H1 (cell line): ENCODE measurements around the gene IKZF2. TPM values are rescaled to one million over a fixed set of nuclear protein-coding genes. Genes with fewer than 3 reads are reported as not detected.

ENCODE experiments used
- CTCF ChIA-PET: fragments of 300-600 bp; sonication (Branson Sonifier 250); formaldehyde crosslinking; loops from one replicate; lab custom pipeline; 2021; ENCODE audit not compliant: partially characterized antibody; lab: Charles Lee
- POLR2A ChIA-PET: fragments of 300-600 bp; sonication (Branson Sonifier 250); formaldehyde crosslinking; loops from one replicate; lab custom pipeline; 2021; ENCODE audit warnings: inconsistent platforms; ENCODE audit not compliant: partially characterized antibody; lab: Charles Lee
- DNase-seq, 2 experiments: peaks; one replicate each; pipeline versions ENCODE4 v3.0.0 to v3.0.0-alpha.2; 2010 to 2022; ENCODE audit warnings: low spot score in 2 of 2, low read depth in 1 of 2, mixed read lengths in 1 of 2
- FAIRE-seq: peaks from 2 replicates; lab custom pipeline; 2011; peaks lifted over from hg19 to GRCh38; lab: Jason Lieb, UNC
- H2AFZ ChIP-seq: 2 replicates; pipeline ENCODE4 v1.8.1; 2012; ENCODE audit warnings: low read length, inconsistent platforms
- H2AK5ac ChIP-seq: 2 replicates; pipeline ENCODE4 v1.6.1; 2013; ENCODE audit warnings: low read depth, low read length
- H2BK120ac ChIP-seq: replicated peaks from 2 replicates; pipeline ENCODE3; 2013; ENCODE audit warnings: low read depth, low read length, inconsistent platforms
- H2BK12ac ChIP-seq: 2 replicates; pipeline ENCODE4 v1.6.1; 2013; ENCODE audit warnings: low read depth, low read length
- H2BK15ac ChIP-seq: 2 replicates; pipeline ENCODE4 v1.6.1; 2013; ENCODE audit warnings: low read length
- H2BK20ac ChIP-seq: 2 replicates; pipeline ENCODE4 v1.6.1; 2013; ENCODE audit warnings: low read length
- H2BK5ac ChIP-seq: 2 replicates; pipeline ENCODE4 v1.6.1; 2013; ENCODE audit warnings: low read depth, low read length
- H3K14ac ChIP-seq: 2 replicates; pipeline ENCODE4 v1.6.1; 2013; ENCODE audit warnings: inconsistent platforms; ENCODE audit not compliant: insufficient read length
- H3K18ac ChIP-seq: 2 replicates; pipeline ENCODE4 v1.6.1; 2013; ENCODE audit warnings: low read length; ENCODE audit errors: extremely low read depth
- H3K23ac ChIP-seq: 2 replicates; pipeline ENCODE4 v1.6.1; 2013; ENCODE audit warnings: inconsistent platforms; ENCODE audit not compliant: insufficient read length
- H3K23me2 ChIP-seq: 2 replicates; pipeline ENCODE4 v1.6.1; 2013; ENCODE audit warnings: low read depth, low read length
- H3K27ac ChIP-seq: 2 replicates; pipeline ENCODE4 v1.6.1; 2011; ENCODE audit warnings: low read depth, low read length, inconsistent platforms
- H3K27me3 ChIP-seq, 4 experiments: replicated peaks in 1 of 4; 1 replicate in 1 of 4; 2 replicates in 3 of 4; pipeline versions ENCODE4 v1.6.1 to v1.8.1; 2011 to 2013; ENCODE audit warnings: low read length in 3 of 4, mild to moderate bottlenecking in 3 of 4, inconsistent platforms in 2 of 4, mixed read lengths in 2 of 4, moderate library complexity in 1 of 4; ENCODE audit not compliant: control insufficient read depth in 3 of 4, insufficient read depth in 3 of 4; ENCODE audit errors: extremely low read depth in 1 of 4
- H3K36me3 ChIP-seq, 4 experiments: 2 replicates each; pipeline versions ENCODE4 v1.6.1 to v1.8.1; 2011 to 2013; ENCODE audit warnings: mild to moderate bottlenecking in 4 of 4, low read length in 3 of 4, moderate library complexity in 2 of 4, control low read depth in 1 of 4, inconsistent platforms in 1 of 4; ENCODE audit not compliant: insufficient read depth in 4 of 4, control insufficient read depth in 2 of 4
- H3K4ac ChIP-seq: replicated peaks from 2 replicates; pipeline ENCODE3; 2013; ENCODE audit warnings: low read length, low read depth, mixed read lengths, inconsistent platforms; ENCODE audit not compliant: insufficient read length
- H3K4me1 ChIP-seq, 4 experiments: replicated peaks in 1 of 4; 1 replicate in 1 of 4; 2 replicates in 3 of 4; pipeline versions ENCODE4 v1.6.1 to v1.8.1; 2011 to 2013; ENCODE audit warnings: low read length in 3 of 4, inconsistent platforms in 2 of 4, mixed read lengths in 1 of 4; ENCODE audit not compliant: insufficient read depth in 4 of 4, control insufficient read depth in 3 of 4
- H3K4me2 ChIP-seq, 2 experiments: 2 replicates each; pipeline versions ENCODE4 v1.6.1 to v1.8.1; 2011 to 2013; ENCODE audit warnings: low read depth in 2 of 2, low read length in 2 of 2, control low read depth in 1 of 2, inconsistent platforms in 1 of 2, mild to moderate bottlenecking in 1 of 2; ENCODE audit not compliant: insufficient read depth in 1 of 2
- H3K4me3 ChIP-seq, 4 experiments: fragments of 200-600, 300-600 bp in 1 of 4; sonication (generic), shearing (Covaris generic), sonication (Bioruptor Twin) in 1 of 4; 2 replicates each; pipeline versions ENCODE4 v1.5.1 to v1.8.1; 2011 to 2016; ENCODE audit warnings: low read length in 4 of 4, low read depth in 3 of 4, control low read depth in 2 of 4, inconsistent platforms in 2 of 4, mild to moderate bottlenecking in 2 of 4, mixed read lengths in 1 of 4, moderate library complexity in 1 of 4; ENCODE audit not compliant: insufficient read depth in 2 of 4; ENCODE audit errors: extremely low read depth in 1 of 4
- H3K56ac ChIP-seq: replicated peaks from 2 replicates; pipeline ENCODE3; 2013; ENCODE audit warnings: low read depth, mild to moderate bottlenecking, mixed read lengths, low read length, inconsistent platforms; ENCODE audit not compliant: insufficient read length
- H3K79me1 ChIP-seq: 2 replicates; pipeline ENCODE4 v1.6.1; 2013; ENCODE audit warnings: low read depth, low read length, control low read depth
- H3K79me2 ChIP-seq, 2 experiments: 2 replicates each; pipeline versions ENCODE4 v1.6.1 to v1.8.1; 2012 to 2013; ENCODE audit warnings: low read length in 2 of 2, mild to moderate bottlenecking in 2 of 2, inconsistent platforms in 1 of 2; ENCODE audit not compliant: insufficient read depth in 2 of 2, control insufficient read depth in 1 of 2
- H3K9ac ChIP-seq, 4 experiments: replicated peaks in 1 of 4; 1 replicate in 1 of 4; 2 replicates in 3 of 4; pipeline versions ENCODE4 v1.6.1 to v1.8.1; 2011 to 2013; ENCODE audit warnings: low read depth in 3 of 4, low read length in 3 of 4, control low read depth in 2 of 4, mild to moderate bottlenecking in 2 of 4, moderate library complexity in 2 of 4, inconsistent platforms in 1 of 4; ENCODE audit errors: extremely low read depth in 1 of 4
- H3K9me3 ChIP-seq, 2 experiments: 2 replicates each; pipeline versions ENCODE4 v1.6.1 to v1.8.1; 2012 to 2013; ENCODE audit warnings: mild to moderate bottlenecking in 2 of 2, moderate library complexity in 2 of 2, control low read depth in 1 of 2, inconsistent platforms in 1 of 2, low read depth in 1 of 2, low read length in 1 of 2, mixed read lengths in 1 of 2; ENCODE audit not compliant: insufficient read depth in 2 of 2
- H4K20me1 ChIP-seq, 2 experiments: replicated peaks in 1 of 2; 2 replicates each; pipeline versions ENCODE3 to v1.8.1; 2011 to 2013; ENCODE audit warnings: inconsistent platforms in 2 of 2, low read length in 2 of 2, mild to moderate bottlenecking in 1 of 2; ENCODE audit not compliant: insufficient read depth in 2 of 2, control insufficient read depth in 1 of 2
- H4K5ac ChIP-seq: 2 replicates; pipeline ENCODE4 v1.6.1; 2013; ENCODE audit warnings: low read length, low read depth, mixed read lengths, inconsistent platforms; ENCODE audit not compliant: insufficient read length
- H4K8ac ChIP-seq: 2 replicates; pipeline ENCODE4 v1.8.0; 2013; ENCODE audit warnings: mild to moderate bottlenecking, moderate library complexity, low read length, inconsistent platforms; ENCODE audit not compliant: insufficient read depth; ENCODE audit errors: extremely low read depth
- H4K91ac ChIP-seq: replicated peaks from 2 replicates; pipeline ENCODE3; 2013; ENCODE audit warnings: low read length, mixed read lengths, inconsistent platforms; ENCODE audit not compliant: insufficient read length
- BCL11A ChIP-seq, 2 experiments: IDR thresholded peaks; one replicate each; pipeline ENCODE4 v1.6.1; 2011; ENCODE audit warnings: low read depth in 2 of 2, low read length in 2 of 2, mild to moderate bottlenecking in 2 of 2
- CHD1 ChIP-seq: IDR thresholded peaks from 2 replicates; pipeline ENCODE4 v1.6.1; 2012; ENCODE audit warnings: low read depth, low read length, improper control_type of control experiment
- GABPA ChIP-seq: IDR thresholded peaks from 2 replicates; pipeline ENCODE4 v1.6.1; 2011; ENCODE audit warnings: mild to moderate bottlenecking, low read length, moderate library complexity, borderline replicate concordance; ENCODE audit not compliant: insufficient read depth
- GTF2F1 ChIP-seq: IDR thresholded peaks from 2 replicates; pipeline ENCODE4 v1.6.1; 2012; ENCODE audit warnings: low read depth, low read length, improper control_type of control experiment, borderline replicate concordance
- KDM1A ChIP-seq: fragments of 200-600, 300-600 bp; sonication (generic); IDR thresholded peaks from 2 replicates; pipeline ENCODE4 v1.7.1; 2016; ENCODE audit warnings: mild to moderate bottlenecking, low read length, borderline replicate concordance
- RXRA ChIP-seq: IDR thresholded peaks from 2 replicates; pipeline ENCODE4 v1.6.1; 2011; ENCODE audit warnings: low read depth, mild to moderate bottlenecking, low read length, moderate library complexity; ENCODE audit not compliant: insufficient read depth
- SAP30 ChIP-seq: fragments of 300-600 bp; sonication (generic); IDR thresholded peaks from 2 replicates; pipeline ENCODE4 v1.7.1; 2012; ENCODE audit warnings: low read length, moderate library complexity, mild to moderate bottlenecking, inconsistent platforms; ENCODE audit not compliant: insufficient read depth, insufficient replicate concordance
- SIX5 ChIP-seq: IDR thresholded peaks from 2 replicates; pipeline ENCODE4 v1.6.1; 2011; ENCODE audit warnings: mild to moderate bottlenecking, low read depth, low read length
- SRF ChIP-seq: IDR thresholded peaks from 2 replicates; pipeline ENCODE4 v1.6.1; 2011; ENCODE audit warnings: mild to moderate bottlenecking, low read depth, low read length, moderate library complexity
- TAF1 ChIP-seq: IDR thresholded peaks from 2 replicates; pipeline ENCODE4 v1.6.1; 2011; ENCODE audit warnings: mild to moderate bottlenecking, low read depth, low read length
- ZNF274 ChIP-seq: IDR thresholded peaks from 2 replicates; pipeline ENCODE4 v1.7.0; 2012; ENCODE audit warnings: low read length, borderline replicate concordance; ENCODE audit errors: extremely low read depth
- WGBS, 2 experiments: shearing (Covaris generic) in 1 of 2; methylation state at CpG; one replicate each; pipeline versions ENCODE4 v1.1.6 to v1.1.7; 2013 to 2015; ENCODE audit warnings: low lambda C conversion rate in 2 of 2, mixed read lengths in 2 of 2, inconsistent platforms in 1 of 2, low coverage in 1 of 2, missing lambda C conversion rate in 1 of 2; ENCODE audit not compliant: insufficient replicate concordance in 2 of 2, insufficient coverage in 1 of 2, insufficient read length in 1 of 2; ENCODE audit errors: extremely low coverage in 1 of 2, missing lambda C conversion rate in 1 of 2; 5-methylcytosine and 5-hydroxymethylcytosine counted together
- polyA plus RNA-seq, 7 experiments: library from polyadenylated mRNA; depleted of rRNA in 3 of 7; stranded (reverse) in 5 of 7; unstranded in 2 of 7; fragments of >200 nt in 5 of 7; fragments of 200-250 nt in 2 of 7; gene quantifications; 1 replicate in 5 of 7; 2 replicates in 1 of 7; 4 replicates in 1 of 7; pipeline versions ENCODE4 v1.2.1 to v1.2.3, GENCODE V29; 2011 to 2013; ENCODE audit warnings: missing spikeins in 2 of 7, mixed read lengths in 2 of 7
- total RNA-seq: library from RNA; stranded (reverse); fragmentation: NEBNext Ultra II Directional; extraction: Animal tissue kit (Norgen Biotek cat#: 25700); gene quantifications from 2 replicates; pipeline ENCODE4 v1.2.1, GENCODE V29; 2021
- TF ChIP-seq, protein P1 (sequence below): IDR thresholded peaks from 2 replicates; pipeline ENCODE4 v1.6.1; 2012; ENCODE audit warnings: inconsistent platforms

IKZF2 gene
- total and polyA plus RNA-seq, 2 of the 8 experiments (the other 6 are each of a cell fraction or from before 2014, with no cell fraction given) = 1.7 to 4.4 TPM

DNA sequence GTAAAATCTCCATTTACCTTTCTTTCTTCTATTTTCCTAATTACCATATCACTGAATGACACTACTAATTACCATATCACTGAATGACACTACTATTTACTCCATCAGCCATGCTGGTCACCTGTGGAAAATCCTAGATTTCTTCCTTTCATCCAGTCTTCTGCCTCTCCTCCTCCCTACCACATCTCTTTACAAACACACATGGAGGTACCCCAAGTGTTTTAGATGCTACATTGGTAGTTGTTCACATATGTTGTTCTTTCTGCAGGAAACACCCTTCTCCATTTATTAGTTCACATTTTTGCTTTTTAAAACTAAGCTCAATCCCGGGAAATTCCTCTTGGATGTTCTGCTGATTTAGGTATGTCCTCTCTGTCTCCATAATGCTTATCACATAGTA lies 134.0 kb downstream of the IKZF2 start:
- Histone ChIP-seq H3K56ac (no peak overlapping the region), H3K27me3 (no peaks in the 10 kb centered on the region), H3K4ac (no peak overlapping the region), H3K79me1 (no peaks in the 10 kb centered on the region), H2AFZ (no peak overlapping the region), H4K91ac (no peak overlapping the region), H4K20me1 (no peaks in the 10 kb centered on the region), H2BK20ac (no peak overlapping the region), H3K27ac (no peak overlapping the region), H3K4me3 (no peak overlapping the region), H3K79me2 (no peaks in the 10 kb centered on the region), H2BK12ac (no peak overlapping the region), H2BK15ac (no peak overlapping the region), H4K8ac (no peak overlapping the region), H3K4me1 (no peaks in the 10 kb centered on the region), H3K9ac (no peak overlapping the region), H3K23ac (no peak overlapping the region), H2BK120ac (no peak overlapping the region), H3K18ac (no peak overlapping the region), H3K14ac (no peak overlapping the region), H4K5ac (no peak overlapping the region), H3K9me3 (no peaks in the 10 kb centered on the region), H2BK5ac (no peak overlapping the region), H3K36me3 (no peaks in the 10 kb centered on the region), H3K4me2 (no peak overlapping the region), H2AK5ac (no peak overlapping the region), H3K23me2 (no peaks in the 10 kb centered on the region)
- TF ChIP-seq, protein P1, sequence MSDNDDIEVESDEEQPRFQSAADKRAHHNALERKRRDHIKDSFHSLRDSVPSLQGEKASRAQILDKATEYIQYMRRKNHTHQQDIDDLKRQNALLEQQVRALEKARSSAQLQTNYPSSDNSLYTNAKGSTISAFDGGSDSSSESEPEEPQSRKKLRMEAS = no peak
- TF ChIP-seq RXRA (no peak), SIX5 (no peak), GTF2F1 (no peak), SRF (no peak), BCL11A (IDR thresholded peaks at IDR 0.05; ENCODE audit: low read depth in 2 of 2, low read length in 2 of 2) (no peak), KDM1A (no peak), TAF1 (no peak), SAP30 (no peak), CHD1 (no peak), GABPA (no peak), ZNF274 (no peak)
- DNase-seq = no peak
- CTCF ChIA-PET = interaction anchor here (0.8 to 1.7 kb wide), 3 partner anchors 61 to 331 kb away, joined by 3 to 7 read pairs (median 3); no protein-coding TSS in a partner anchor
- POLR2A ChIA-PET = no interaction called here
- 100% methylated on average over 1 of the region's 1 CpG; no CpG with 5 or more reads in 1 of the 2 experiments for WGBS, 2 experiments
- no peak for FAIRE-seq
